Measurements from ENCODE around the gene SELENOO. TPM values are rescaled to one million over a fixed set of nuclear protein-coding genes. Genes with fewer than 3 reads are reported as not detected.

The SELENOO gene
- total RNA-seq, 1 donor from 2014 or later = 28.3 TPM

DNA sequence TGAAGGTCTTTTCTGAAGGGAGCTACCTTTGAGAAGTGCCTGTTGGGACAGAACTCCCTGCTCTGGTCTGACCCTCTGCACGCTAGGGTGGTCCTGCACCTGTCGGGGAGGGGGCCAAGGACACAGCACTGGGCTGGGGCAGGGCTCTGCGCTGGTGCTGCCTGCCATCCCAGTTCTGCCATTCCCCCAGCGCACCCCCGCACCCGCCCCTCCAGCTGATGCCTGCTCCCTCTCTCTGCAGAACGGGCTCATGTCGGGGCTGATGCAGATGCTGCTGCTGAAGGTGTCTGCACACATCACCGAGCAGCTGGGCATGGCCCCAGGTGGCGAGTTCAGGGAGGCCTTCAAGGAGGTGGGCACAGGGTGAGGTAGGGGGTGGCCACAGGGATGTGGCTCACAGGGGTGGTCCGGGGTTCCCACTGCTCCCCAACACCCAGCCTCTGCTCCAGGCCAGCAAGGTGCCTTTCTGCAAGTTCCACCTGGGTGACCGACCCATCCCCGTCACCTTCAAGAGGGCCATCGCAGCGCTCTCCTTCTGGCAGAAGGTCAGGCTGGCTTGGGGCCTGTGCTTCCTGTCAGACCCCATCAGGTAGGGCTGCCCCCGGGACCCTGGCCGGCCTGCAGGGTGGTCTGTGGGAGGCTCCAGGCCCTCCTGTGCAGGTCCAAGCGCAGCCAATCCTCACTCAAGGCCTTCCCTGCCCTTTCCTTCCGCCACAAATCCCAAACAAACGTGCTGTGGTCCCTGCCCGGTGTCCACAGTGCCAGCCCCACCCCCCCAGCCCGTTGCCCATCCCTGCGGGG lies 3.6 kb upstream of the SELENOO start:
- peaks cover 12% of the 10 kb centered on the region for H3K4me1 Mint-ChIP-seq
- H3K9me3 Mint-ChIP-seq = no peaks in the 10 kb centered on the region
- no peak overlapping the region for H3K4me3 Mint-ChIP-seq
- H3K27ac Mint-ChIP-seq = no peak overlapping the region
- no peaks in the 10 kb centered on the region for H3K36me3 Mint-ChIP-seq
- no peak for DNase-seq (ENCODE audit: low spot score in 2 of 2, unreplicated experiment in 2 of 2)
- H3K27me3 Mint-ChIP-seq (ENCODE audit: low read depth) = no peaks in the 10 kb centered on the region
- TF ChIP-seq, protein P1, sequence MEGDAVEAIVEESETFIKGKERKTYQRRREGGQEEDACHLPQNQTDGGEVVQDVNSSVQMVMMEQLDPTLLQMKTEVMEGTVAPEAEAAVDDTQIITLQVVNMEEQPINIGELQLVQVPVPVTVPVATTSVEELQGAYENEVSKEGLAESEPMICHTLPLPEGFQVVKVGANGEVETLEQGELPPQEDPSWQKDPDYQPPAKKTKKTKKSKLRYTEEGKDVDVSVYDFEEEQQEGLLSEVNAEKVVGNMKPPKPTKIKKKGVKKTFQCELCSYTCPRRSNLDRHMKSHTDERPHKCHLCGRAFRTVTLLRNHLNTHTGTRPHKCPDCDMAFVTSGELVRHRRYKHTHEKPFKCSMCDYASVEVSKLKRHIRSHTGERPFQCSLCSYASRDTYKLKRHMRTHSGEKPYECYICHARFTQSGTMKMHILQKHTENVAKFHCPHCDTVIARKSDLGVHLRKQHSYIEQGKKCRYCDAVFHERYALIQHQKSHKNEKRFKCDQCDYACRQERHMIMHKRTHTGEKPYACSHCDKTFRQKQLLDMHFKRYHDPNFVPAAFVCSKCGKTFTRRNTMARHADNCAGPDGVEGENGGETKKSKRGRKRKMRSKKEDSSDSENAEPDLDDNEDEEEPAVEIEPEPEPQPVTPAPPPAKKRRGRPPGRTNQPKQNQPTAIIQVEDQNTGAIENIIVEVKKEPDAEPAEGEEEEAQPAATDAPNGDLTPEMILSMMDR (IDR thresholded peaks at IDR 0.05; ENCODE audit: unreplicated experiment) = no peak

DNA sequence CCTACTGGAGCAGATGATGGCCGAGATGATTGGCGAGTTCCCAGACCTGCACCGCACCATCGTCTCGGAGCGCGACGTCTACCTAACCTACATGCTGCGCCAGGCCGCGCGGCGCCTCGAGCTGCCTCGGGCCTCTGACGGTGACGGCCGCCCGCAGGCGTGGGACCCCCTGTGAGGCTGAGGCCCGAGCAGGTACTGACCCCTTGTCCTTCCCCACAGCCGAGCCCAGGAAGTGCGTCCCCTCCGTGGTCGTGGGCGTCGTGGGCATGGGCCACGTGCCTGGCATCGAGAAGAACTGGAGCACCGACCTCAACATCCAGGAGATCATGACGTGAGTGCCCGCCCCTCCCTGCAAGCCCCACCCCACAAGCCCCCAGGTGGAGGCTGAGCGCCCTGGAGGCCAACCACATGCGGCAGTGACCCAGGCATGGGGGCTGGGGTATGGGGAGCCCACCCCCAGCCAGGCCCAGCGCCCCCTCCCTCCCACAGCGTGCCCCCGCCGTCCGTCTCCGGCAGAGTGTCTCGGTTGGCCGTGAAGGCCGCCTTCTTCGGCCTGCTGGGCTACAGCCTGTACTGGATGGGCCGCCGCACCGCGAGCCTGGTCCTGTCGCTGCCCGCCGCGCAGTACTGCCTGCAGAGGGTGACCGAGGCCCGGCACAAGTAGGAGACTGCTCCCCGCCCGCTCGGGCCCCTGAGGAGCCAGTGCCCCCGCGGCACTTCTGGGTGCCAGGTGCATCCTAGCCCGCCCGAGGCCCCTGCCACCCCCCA lies 2.8 kb upstream of the SELENOO start:
- H3K4me1 Mint-ChIP-seq = peaks cover 16% of the 10 kb centered on the region
- peaks cover 3% of the 10 kb centered on the region for H3K36me3 Mint-ChIP-seq
- DNase-seq (ENCODE audit: low spot score in 2 of 2, unreplicated experiment in 2 of 2) = no peak
- no peaks in the 10 kb centered on the region for H3K27me3 Mint-ChIP-seq (ENCODE audit: low read depth)
- no peaks in the 10 kb centered on the region for H3K9me3 Mint-ChIP-seq
- H3K4me3 Mint-ChIP-seq = no peak overlapping the region
- TF ChIP-seq, protein P1 (IDR thresholded peaks at IDR 0.05; ENCODE audit: unreplicated experiment) = no peak
- no peak overlapping the region for H3K27ac Mint-ChIP-seq

DNA sequence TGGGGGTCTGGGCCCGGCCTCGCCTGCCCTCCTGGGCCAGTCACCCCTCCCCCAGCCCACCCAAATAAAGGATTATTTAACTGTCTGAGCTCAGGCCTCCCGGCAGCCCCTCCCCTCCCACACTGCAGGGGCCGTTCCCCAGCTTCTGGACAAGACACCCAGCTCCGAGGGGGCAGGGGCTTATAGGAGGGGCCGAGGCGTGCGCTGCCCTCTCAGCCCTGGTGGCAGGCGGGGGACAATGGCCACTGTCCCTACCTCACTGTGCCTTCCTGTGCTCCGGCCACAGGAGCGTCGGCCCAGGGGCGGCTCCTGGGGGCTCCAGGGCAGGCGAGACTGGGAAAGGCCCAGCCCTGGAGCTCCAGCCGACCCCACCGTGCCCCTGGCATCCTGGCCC lies 2.2 kb upstream of the SELENOO start:
- Mint-ChIP-seq H3K27me3 (ENCODE audit: low read depth) (no peaks in the 10 kb centered on the region), H3K9me3 (peaks cover 5% of the 10 kb centered on the region), H3K4me3 (no peak overlapping the region), H3K27ac (no peak overlapping the region), H3K36me3 (peaks cover 8% of the 10 kb centered on the region), H3K4me1 (peaks cover 16% of the 10 kb centered on the region)
- no peak for DNase-seq (ENCODE audit: low spot score in 2 of 2, unreplicated experiment in 2 of 2)
- TF ChIP-seq, protein P1 (IDR thresholded peaks at IDR 0.05; ENCODE audit: unreplicated experiment) = no peak

DNA sequence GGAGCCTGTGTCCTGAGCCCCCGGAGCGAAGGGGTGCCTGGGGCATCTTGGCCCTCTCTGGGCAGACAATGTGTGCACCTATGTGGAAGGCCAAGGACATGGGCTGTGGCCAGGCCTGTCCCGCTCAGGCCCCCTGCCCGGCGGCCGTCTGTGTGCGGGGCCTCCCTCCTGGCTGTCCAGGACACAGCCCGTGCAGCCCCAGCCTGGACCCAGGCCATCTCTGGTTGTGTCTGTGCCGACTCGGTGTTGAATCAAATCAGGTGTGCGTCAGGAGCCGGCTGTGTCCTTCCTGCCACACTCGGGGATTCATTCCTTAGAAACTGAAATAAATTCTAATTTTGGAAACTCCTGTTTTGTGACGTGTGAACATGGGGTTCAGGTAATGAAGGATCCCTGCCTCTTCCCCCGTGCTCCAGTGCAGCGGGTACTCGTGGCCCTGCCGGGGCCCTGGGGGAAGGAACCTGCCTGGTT lies 1.5 kb upstream of the SELENOO start:
- peaks cover 12% of the 10 kb centered on the region for H3K36me3 Mint-ChIP-seq
- no peak overlapping the region for H3K27ac Mint-ChIP-seq
- no peak for DNase-seq (ENCODE audit: low spot score in 2 of 2, unreplicated experiment in 2 of 2)
- peaks cover 6% of the 10 kb centered on the region for H3K9me3 Mint-ChIP-seq
- H3K27me3 Mint-ChIP-seq (ENCODE audit: low read depth) = no peaks in the 10 kb centered on the region
- H3K4me1 Mint-ChIP-seq = peaks cover 16% of the 10 kb centered on the region
- peak overlapping the region; percentile 67 for H3K4me3 Mint-ChIP-seq
- TF ChIP-seq, protein P1 (IDR thresholded peaks at IDR 0.05; ENCODE audit: unreplicated experiment) = no peak

DNA sequence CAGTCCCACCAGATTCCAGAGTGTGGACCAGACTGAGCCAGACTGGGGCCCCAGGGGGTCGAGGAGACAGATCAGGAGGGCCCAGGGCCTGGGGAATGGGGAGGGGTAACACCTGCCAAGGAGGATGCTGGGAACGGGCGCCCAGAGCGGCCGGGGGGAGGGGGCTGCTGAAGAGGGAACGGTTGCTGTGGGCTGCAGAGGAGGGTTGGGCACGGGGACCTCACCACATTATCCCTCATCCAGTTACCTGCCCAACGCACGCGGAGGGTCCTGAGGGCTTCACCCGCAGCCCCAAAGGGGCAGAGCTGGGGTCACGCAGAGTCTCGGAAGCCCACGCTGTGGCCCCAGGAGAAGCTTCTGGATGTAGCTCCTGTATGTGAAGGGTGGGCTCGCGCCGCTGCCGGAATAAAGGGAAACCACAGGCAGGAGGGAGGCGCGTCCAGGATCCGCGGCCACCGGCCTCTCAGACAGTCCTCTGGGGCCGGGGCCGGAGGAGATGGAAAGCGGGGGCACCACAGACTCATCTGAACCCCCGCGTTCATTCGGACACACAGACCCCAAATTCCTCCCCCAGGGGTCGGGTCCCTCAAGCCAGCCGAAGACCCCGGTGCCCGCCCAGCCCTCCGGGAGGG lies 866 bp upstream of the SELENOO start:
- Mint-ChIP-seq H3K36me3 (peaks cover 12% of the 10 kb centered on the region), H3K27ac (no peak overlapping the region), H3K4me3 (peak overlapping the region; percentile 67), H3K4me1 (peaks cover 16% of the 10 kb centered on the region), H3K27me3 (ENCODE audit: low read depth) (no peaks in the 10 kb centered on the region), H3K9me3 (peaks cover 6% of the 10 kb centered on the region)
- DNase-seq (ENCODE audit: low spot score in 2 of 2, unreplicated experiment in 2 of 2) = no peak
- TF ChIP-seq, protein P1 (IDR thresholded peaks at IDR 0.05; ENCODE audit: unreplicated experiment) = no peak

Data from mesothelial cell of epicardium (in vitro differentiated cells).